ENCODE data around the gene FBXW7. TPM values are rescaled to one million over a fixed set of nuclear protein-coding genes. Genes with fewer than 3 reads are reported as not detected.
"Not testable (repeated sequence)": the region's sequence is repeated elsewhere in the genome, so short reads cannot be mapped to it uniquely, and the experiment has no call there.

Gene FBXW7
- total RNA-seq, 1 donor from 2014 or later = 85.0 TPM

- ATAC-seq (no peak), DNase-seq (ENCODE audit: low spot score) (no peak)
- intact Hi-C loops (cut with DNase I) = no loop called here
Observed at GRCh38 chr4:152556283-152556682, 20.4 kb upstream of the FBXW7 start.

GRCh38 chr4:152554742-152555141, 18.9 kb upstream of the FBXW7 start:
- DNase-seq (ENCODE audit: low spot score) (no peak), ATAC-seq (no peak)
- intact Hi-C loops (cut with DNase I) = no loop called here

GRCh38 chr4:152550687-152551086, 14.8 kb upstream of the FBXW7 start:
- intact Hi-C loops (cut with DNase I); ATAC-seq; DNase-seq (ENCODE audit: low spot score): not testable (repeated sequence)

DNA sequence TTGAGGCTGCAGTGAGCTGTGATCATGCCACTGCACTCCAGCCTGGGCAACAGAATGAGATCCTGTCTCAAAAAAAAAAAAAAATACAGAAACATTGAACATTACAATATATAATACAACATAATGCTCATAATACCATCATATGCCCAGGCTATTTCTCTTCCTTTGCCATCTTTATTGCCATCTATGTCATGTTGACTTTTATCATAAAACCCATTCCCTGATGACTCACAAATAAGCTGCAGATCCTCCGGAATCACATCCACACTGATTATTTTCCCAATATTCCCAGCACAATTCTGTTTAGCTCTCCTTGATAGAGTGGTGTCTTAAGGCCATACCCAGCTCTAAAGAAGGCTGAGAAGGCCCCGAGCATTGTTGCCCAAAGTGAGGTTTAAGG, 9.2 kb upstream of the FBXW7 start:
- ATAC-seq (no peak), DNase-seq (ENCODE audit: low spot score) (no peak)
- intact Hi-C loops (cut with DNase I) = no loop called here

DNA sequence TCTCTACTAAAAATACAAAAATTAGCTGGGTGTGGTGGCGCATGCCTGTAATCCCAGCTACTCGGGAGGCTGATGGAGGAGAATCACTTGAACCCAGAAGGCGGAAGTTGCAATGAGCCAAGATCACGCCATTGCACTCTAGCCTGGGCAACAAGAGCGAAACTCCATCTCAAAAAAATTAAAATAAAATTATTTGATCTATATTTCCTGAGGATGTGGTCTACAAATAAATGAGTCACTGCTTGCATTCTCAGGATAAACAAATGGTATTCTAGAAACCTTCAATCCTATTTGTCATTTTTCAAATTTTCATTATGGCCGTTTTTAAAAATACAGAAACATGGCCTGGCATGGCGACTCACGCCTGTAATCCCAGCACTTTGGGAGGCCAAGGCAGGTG, 8.6 kb upstream of the FBXW7 start:
- ATAC-seq; DNase-seq (ENCODE audit: low spot score); intact Hi-C loops (cut with DNase I): not testable (repeated sequence)

GRCh38 chr4:152540941-152541340, 5.0 kb upstream of the FBXW7 start:
- intact Hi-C loops (cut with DNase I) = no loop called here
- no peak for DNase-seq (ENCODE audit: low spot score)
- ATAC-seq = no peak

DNA sequence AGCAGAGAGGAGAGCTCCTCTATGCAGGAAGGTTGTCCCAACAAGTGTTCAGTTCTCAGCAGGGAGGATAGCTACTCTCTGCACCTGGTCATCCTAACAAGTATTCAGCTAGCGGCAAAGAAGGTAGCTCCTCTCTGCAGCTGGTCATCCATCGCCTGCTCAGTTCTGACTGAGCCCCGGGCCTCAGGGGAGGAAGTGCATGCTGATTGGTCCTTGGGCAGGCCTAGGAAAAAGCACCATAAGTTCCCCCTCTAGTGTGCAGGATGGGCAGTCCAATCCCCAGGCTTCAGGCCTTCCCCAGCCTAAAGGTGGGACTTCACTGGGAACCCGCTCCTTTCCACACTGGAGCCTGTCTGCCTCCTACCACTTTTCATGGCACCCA, 4.4 kb upstream of the FBXW7 start:
- intact Hi-C loops (cut with DNase I) = no loop called here
- DNase-seq (ENCODE audit: low spot score) = no peak
- ATAC-seq = no peak

- ATAC-seq (no peak), DNase-seq (ENCODE audit: low spot score) (no peak)
- intact Hi-C loops (cut with DNase I) = no loop called here
Observed at GRCh38 chr4:152539556-152540292, 3.8 kb upstream of the FBXW7 start.

DNA sequence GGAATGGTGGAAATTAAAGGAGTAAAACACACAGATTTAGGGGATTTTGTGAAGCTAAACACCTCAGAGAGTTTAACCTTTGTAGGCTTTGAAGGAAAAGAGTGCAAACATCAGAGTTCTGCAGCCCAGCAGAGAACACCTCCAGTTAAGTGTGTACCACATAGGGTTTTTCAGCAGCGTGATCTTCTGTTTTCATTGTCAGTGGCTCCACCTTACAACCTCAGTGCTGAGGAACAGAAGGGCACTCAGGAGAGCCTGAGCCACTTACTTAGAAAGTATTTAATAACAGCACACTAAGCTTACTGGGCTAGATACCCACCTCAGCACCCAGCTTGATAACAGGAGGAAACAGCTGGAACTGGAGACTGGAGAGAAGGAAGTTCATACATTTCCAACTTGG, 2.0 kb upstream of the FBXW7 start:
- ATAC-seq (no peak), DNase-seq (ENCODE audit: low spot score) (no peak)
- intact Hi-C loops (cut with DNase I) = no loop called here

- DNase-seq (ENCODE audit: low spot score) (no peak), ATAC-seq (peak; percentile 27)
- intact Hi-C loops (cut with DNase I) = no loop called here
Observed at GRCh38 chr4:152536545-152537182, 772 bp upstream of the FBXW7 start.

GRCh38 chr4:152535360-152535902, 461 bp downstream of the FBXW7 start:
- intact Hi-C loops (cut with DNase I) = no loop called here
- DNase-seq (ENCODE audit: low spot score) (peak; percentile 61), ATAC-seq (no peak)

DNA sequence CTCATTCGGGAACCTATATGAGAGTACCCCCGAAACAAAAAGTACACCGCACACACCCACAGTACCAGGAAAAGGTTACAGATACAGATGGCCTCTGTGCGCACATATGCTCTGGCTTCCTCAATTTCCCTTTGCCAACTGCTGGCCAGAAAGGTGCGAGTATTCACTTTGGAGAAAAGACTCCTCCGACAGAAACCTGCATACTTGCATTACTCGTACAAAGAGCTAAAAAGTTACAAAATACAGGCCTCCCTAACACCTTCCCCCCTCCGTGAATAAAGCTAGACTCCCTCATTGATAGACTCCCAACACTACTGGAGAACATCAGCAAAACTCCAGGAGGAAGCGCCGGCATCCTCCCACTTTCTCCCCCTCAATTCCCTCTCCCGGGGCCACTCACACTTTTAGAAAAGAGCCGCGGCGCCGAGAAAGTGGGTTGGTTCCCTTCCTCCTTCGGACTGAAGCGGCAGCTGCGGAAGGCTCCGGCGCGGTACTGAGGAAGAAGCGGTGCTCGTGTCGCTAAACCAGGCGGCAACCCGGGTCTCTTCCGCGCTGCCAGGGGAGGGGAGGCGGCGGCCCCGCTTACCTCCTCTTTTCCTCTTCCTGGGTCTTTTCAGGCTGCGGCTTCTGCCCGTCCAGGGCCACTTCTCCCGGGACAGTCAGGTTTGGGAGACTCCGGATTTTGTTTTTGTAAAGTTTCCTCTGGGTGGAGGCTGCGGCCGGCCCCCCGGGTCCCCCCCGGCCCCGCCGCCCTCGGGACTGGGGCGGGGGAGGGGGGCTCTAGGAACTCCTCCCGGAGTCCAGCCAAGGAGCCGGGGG, 1.1 kb downstream of the FBXW7 start:
- intact Hi-C loops (cut with DNase I) = no loop called here
- ATAC-seq = no peak
- DNase-seq (ENCODE audit: low spot score) = peak; percentile 69

DNA sequence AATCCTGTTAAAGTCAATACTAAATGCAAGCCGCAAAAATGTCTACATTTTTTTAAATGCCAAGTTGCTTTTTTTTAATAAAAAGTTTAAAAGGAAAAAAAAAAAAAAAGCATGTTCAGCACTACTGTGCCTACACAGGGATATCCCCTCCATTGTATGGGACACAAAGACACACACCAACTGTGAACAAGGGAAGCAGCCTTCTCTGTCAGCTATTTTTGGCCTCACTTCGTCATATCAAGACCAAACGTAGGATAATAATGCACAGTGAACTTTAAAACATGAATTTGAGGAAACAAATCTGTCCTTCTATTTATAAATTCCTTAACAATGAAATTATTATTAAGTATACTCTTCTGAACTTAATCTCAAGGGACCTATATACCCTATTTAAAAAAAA, 4.4 kb downstream of the FBXW7 start:
- intact Hi-C loops (cut with DNase I) = no loop called here
- ATAC-seq (no peak), DNase-seq (ENCODE audit: low spot score) (no peak)

DNA sequence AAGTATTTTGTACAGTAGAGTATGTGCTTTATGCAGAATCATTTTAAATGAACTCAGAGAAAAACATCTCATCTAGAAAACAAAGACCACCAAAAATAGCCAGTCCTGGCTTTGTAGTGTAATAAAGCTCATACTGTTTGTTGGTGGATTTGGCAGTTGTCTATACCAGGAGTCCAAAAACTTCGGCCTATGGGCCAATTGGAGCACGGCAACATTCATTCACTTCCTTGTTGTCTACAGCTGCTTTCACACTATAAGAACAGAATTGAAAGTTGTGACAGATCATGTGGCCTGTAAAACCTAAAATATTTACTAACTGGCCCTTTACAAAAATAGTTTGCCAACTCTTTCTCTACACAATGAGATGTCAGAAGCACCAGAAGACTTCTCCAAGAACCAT, 5.3 kb downstream of the FBXW7 start:
- DNase-seq (ENCODE audit: low spot score) (no peak), ATAC-seq (no peak)
- intact Hi-C loops (cut with DNase I) = no loop called here

DNA sequence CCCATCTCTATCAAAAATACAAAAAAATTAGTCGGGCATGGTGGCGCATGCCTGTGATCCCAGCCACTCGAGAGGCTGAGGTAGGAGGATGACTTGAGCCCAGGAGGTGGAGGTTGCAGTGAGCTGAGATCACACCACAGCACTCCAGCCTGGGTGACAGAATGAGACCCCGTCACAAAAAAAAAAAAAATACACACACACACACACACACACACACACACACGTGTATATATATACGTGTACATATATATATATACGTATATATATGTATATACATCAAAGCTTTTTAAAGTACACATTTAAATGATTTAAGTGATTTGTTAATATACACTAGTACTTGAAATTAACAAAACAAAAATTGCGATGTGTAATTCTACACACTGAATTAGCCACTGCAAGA, 6.0 kb downstream of the FBXW7 start:
- intact Hi-C loops (cut with DNase I) = no loop called here
- DNase-seq (ENCODE audit: low spot score) (no peak), ATAC-seq (no peak)

GRCh38 chr4:152528060-152528459, 7.8 kb downstream of the FBXW7 start:
- intact Hi-C loops (cut with DNase I) = no loop called here

DNA sequence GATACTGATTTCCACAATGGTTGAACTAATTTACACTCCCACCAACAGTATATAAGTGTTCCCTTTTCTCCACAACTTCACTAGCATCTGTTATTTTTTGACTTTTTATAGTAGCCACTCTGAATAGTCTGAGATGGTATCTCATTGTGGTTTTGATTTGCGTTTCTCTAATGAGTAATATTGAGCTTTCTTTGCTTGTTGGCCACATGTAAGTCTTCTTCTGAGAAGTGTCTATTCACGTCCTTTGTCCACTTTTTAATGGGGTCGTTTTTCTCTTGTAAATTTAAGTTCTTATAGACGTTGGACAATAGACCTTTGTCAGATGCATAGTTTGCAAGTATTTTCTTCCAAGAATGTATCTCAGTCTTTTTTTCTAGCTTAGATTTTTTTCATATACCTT, 10.0 kb downstream of the FBXW7 start:
- no peak for ATAC-seq
- no peak for DNase-seq (ENCODE audit: low spot score)
- intact Hi-C loops (cut with DNase I) = no loop called here

More at GRCh38 chr4:152528060-152528459, 7.8 kb downstream of the FBXW7 start:
- DNase-seq (ENCODE audit: low spot score) = no peak
- no peak for ATAC-seq

GRCh38 chr4:152524427-152524826, 11.5 kb downstream of the FBXW7 start:
- intact Hi-C loops (cut with DNase I) = no loop called here
- no peak for ATAC-seq

DNA sequence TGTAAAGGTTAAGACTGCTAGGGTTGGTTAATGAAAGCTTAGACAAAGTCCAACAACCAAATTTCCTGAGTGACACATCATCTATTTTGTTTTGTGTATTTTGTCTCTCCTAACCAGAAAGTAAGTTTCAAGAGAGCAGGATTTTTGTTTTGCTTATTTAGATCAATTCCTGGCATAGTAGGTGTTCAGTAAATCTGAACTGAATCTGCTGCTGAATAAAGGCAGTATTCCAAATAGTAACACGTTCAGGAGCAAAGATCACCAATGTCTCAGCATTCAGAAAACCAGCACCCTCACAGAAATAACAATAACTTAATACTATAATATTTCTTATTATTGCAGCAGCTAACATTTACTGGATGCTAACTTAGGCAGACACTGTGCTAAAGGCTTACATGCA, 12.2 kb downstream of the FBXW7 start:
- DNase-seq (ENCODE audit: low spot score) (no peak), ATAC-seq (no peak)
- intact Hi-C loops (cut with DNase I) = no loop called here

More at GRCh38 chr4:152524427-152524826, 11.5 kb downstream of the FBXW7 start:
- no peak for DNase-seq (ENCODE audit: low spot score)

DNA sequence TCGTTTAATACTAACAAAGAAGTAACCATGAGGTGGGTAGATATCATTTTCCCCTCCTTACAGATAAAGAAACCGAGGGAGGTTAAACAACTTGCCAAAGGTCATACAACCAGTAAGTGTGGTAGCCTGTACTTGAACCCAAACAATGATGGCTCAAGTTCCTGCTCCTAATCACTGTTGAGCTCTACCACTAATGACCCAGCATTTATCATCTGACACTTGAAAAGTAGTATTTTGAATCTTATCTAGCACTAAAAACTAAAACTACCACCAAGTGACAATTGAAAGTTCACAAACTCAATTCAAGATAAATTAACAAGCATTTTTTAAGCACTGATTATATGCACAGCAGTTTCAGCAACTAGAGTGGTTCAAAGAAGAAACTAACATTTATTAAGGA, 13.1 kb downstream of the FBXW7 start:
- intact Hi-C loops (cut with DNase I) = no loop called here
- DNase-seq (ENCODE audit: low spot score) (no peak), ATAC-seq (no peak)
